PFSK-1 (cell line): ENCODE measurements around the gene ARPP19.

ENCODE experiments used
- FOXP2 ChIP-seq: optimal IDR thresholded peaks from 2 replicates; pipeline ENCODE3; 2011; ENCODE audit warnings: borderline replicate concordance, control low read depth, inconsistent platforms; ENCODE audit not compliant: insufficient read depth; ENCODE audit errors: extremely low read length, extremely low read depth
- POLR2AphosphoS5 ChIP-seq: IDR thresholded peaks from 2 replicates; pipeline ENCODE4 v1.6.1; 2012; ENCODE audit warnings: low read depth, mild to moderate bottlenecking, control low read depth, low read length, moderate library complexity
- REST ChIP-seq, 2 experiments: IDR thresholded peaks; 2 replicates each; pipeline versions ENCODE4 v1.6.1 to v1.8.0; 2011 to 2012; ENCODE audit warnings: low read depth in 2 of 2, low read length in 2 of 2, control low read depth in 1 of 2, inconsistent platforms in 1 of 2, mild to moderate bottlenecking in 1 of 2, moderate library complexity in 1 of 2; ENCODE audit not compliant: insufficient read depth in 1 of 2
- SIN3A ChIP-seq: IDR thresholded peaks from 2 replicates; pipeline ENCODE4 v1.6.1; 2012; ENCODE audit warnings: mild to moderate bottlenecking, low read length, moderate library complexity, borderline replicate concordance; ENCODE audit not compliant: insufficient read depth
- TAF1 ChIP-seq: IDR thresholded peaks from 2 replicates; pipeline ENCODE4 v1.6.1; 2012; ENCODE audit warnings: low read length, control low read depth, borderline replicate concordance; ENCODE audit not compliant: insufficient read depth

The ARPP19 gene

GRCh38 chr15:52505151-52505550 lies 63.7 kb downstream of the ARPP19 start:
- TF ChIP-seq FOXP2 (no peak), REST (IDR thresholded peaks at IDR 0.05; ENCODE audit: insufficient read depth in 1 of 2, low read depth in 2 of 2, low read length in 2 of 2) (no peak), SIN3A (no peak)

GRCh38 chr15:52503788-52504496 lies 64.9 kb downstream of the ARPP19 start:
- TF ChIP-seq FOXP2 (no peak), POLR2AphosphoS5 (no peak), REST (IDR thresholded peaks at IDR 0.05; ENCODE audit: insufficient read depth in 1 of 2, low read depth in 2 of 2, low read length in 2 of 2) (no peak), TAF1 (no peak), SIN3A (no peak)

GRCh38 chr15:52502608-52503007 lies 66.2 kb downstream of the ARPP19 start:
- TF ChIP-seq POLR2AphosphoS5 (no peak), FOXP2 (no peak), TAF1 (no peak), REST (IDR thresholded peaks at IDR 0.05; ENCODE audit: insufficient read depth in 1 of 2, low read depth in 2 of 2, low read length in 2 of 2) (no peak), SIN3A (no peak)

GRCh38 chr15:52499506-52499905 lies 69.3 kb downstream of the ARPP19 start:
- no peak for TF ChIP-seq REST (IDR thresholded peaks at IDR 0.05; ENCODE audit: insufficient read depth in 1 of 2, low read depth in 2 of 2, low read length in 2 of 2)
- no peak for TF ChIP-seq SIN3A
- no peak for TF ChIP-seq TAF1
- no peak for TF ChIP-seq POLR2AphosphoS5
- TF ChIP-seq FOXP2, result no peak

- TF ChIP-seq SIN3A, result no peak
Measured at GRCh38 chr15:52498706-52499105, 70.1 kb downstream of the ARPP19 start.
